ENCODE data around the gene PTBP3. TPM values are rescaled to one million over a fixed set of nuclear protein-coding genes. Genes with fewer than 3 reads are reported as not detected.

The PTBP3 gene
- total RNA-seq, 1 experiment from 2014 or later, result 57.1 TPM

DNA sequence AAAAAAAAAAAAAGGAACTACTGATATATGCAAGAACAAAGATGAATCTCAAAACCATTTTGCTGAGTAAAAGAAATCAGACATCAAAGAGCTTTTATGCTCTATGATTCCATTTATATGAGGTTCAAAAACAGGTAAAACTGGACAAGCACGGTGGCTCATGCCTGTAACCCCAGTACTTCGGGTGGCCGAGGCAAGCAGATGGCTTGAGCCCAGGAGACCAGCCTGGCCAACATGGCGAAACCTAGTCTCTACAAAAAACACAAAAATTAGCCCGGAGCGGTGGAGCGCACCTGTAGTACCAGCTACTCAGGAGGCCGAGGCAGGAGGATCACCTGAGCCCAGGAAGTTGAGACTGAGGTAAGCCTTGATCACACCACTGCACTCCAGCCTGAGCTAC is 7.8 kb downstream of the PTBP3 start:
- Histone ChIP-seq H3K9me3 (ENCODE audit: low read depth, low read length, poor library complexity, severe bottlenecking) (no peaks in the 10 kb centered on the region), H3K36me3 (ENCODE audit: insufficient read depth, low read length, poor library complexity, severe bottlenecking) (no peaks in the 10 kb centered on the region), H3K27me3 (replicated peaks; ENCODE audit: insufficient read depth, low read depth, low read length, poor library complexity) (no peaks in the 10 kb centered on the region), H3K4me3 (ENCODE audit: low read depth, low read length, poor library complexity, severe bottlenecking) (no peak overlapping the region), H3K27ac (ENCODE audit: low read depth, low read length, poor library complexity, severe bottlenecking) (no peak overlapping the region), H3K4me1 (ENCODE audit: insufficient read depth, low read length, poor library complexity, severe bottlenecking) (peaks cover 15% of the 10 kb centered on the region)
- POLR2A ChIA-PET (ENCODE audit: low non-redundant PET), result no interaction called here
- intact Hi-C loops (cut with micrococcal nuclease; ENCODE audit: unreplicated experiment), result no loop called here
- no TSS peak for BruUV-seq (replicated peaks)
- CTCF ChIA-PET, result no interaction called here
- no peak for TF ChIP-seq CTCF (conservative IDR thresholded peaks at IDR 0.05; ENCODE audit: low read depth, low read length)
- TF ChIP-seq EZH2 (IDR thresholded peaks at IDR 0.05; ENCODE audit: borderline replicate concordance, low read depth, low read length, poor library complexity, severe bottlenecking), result no peak
- no peak for DNase-seq (ENCODE audit: low spot score)

- ChIA-PET POLR2A (ENCODE audit: low non-redundant PET) (no interaction called here), CTCF (no interaction called here)
- no peak for DNase-seq (ENCODE audit: low spot score)
- peaks cover 15% of the 10 kb centered on the region for H3K4me1 ChIP-seq (ENCODE audit: insufficient read depth, low read length, poor library complexity, severe bottlenecking)
- no peaks in the 10 kb centered on the region for H3K9me3 ChIP-seq (ENCODE audit: low read depth, low read length, poor library complexity, severe bottlenecking)
- TF ChIP-seq EZH2 (IDR thresholded peaks at IDR 0.05; ENCODE audit: borderline replicate concordance, low read depth, low read length, poor library complexity, severe bottlenecking) (no peak), CTCF (conservative IDR thresholded peaks at IDR 0.05; ENCODE audit: low read depth, low read length) (no peak)
- H3K27ac ChIP-seq (ENCODE audit: low read depth, low read length, poor library complexity, severe bottlenecking), result no peak overlapping the region
- H3K27me3 ChIP-seq (replicated peaks; ENCODE audit: insufficient read depth, low read depth, low read length, poor library complexity), result no peaks in the 10 kb centered on the region
- intact Hi-C loops (cut with micrococcal nuclease; ENCODE audit: unreplicated experiment), result no loop called here
- no TSS peak for BruUV-seq (replicated peaks)
- no peak overlapping the region for H3K4me3 ChIP-seq (ENCODE audit: low read depth, low read length, poor library complexity, severe bottlenecking)
- no peaks in the 10 kb centered on the region for H3K36me3 ChIP-seq (ENCODE audit: insufficient read depth, low read length, poor library complexity, severe bottlenecking)
Observed at GRCh38 chr9:112325127-112325526, 8.3 kb downstream of the PTBP3 start.

- Histone ChIP-seq H3K9me3 (ENCODE audit: low read depth, low read length, poor library complexity, severe bottlenecking) (no peaks in the 10 kb centered on the region), H3K27ac (ENCODE audit: low read depth, low read length, poor library complexity, severe bottlenecking) (no peak overlapping the region), H3K4me3 (ENCODE audit: low read depth, low read length, poor library complexity, severe bottlenecking) (no peak overlapping the region), H3K27me3 (replicated peaks; ENCODE audit: insufficient read depth, low read depth, low read length, poor library complexity) (no peaks in the 10 kb centered on the region), H3K36me3 (ENCODE audit: insufficient read depth, low read length, poor library complexity, severe bottlenecking) (no peaks in the 10 kb centered on the region), H3K4me1 (ENCODE audit: insufficient read depth, low read length, poor library complexity, severe bottlenecking) (peaks cover 13% of the 10 kb centered on the region)
- ChIA-PET POLR2A (ENCODE audit: low non-redundant PET) (no interaction called here), CTCF (no interaction called here)
- no peak for DNase-seq (ENCODE audit: low spot score)
- TF ChIP-seq CTCF (conservative IDR thresholded peaks at IDR 0.05; ENCODE audit: low read depth, low read length), result no peak
- no peak for TF ChIP-seq EZH2 (IDR thresholded peaks at IDR 0.05; ENCODE audit: borderline replicate concordance, low read depth, low read length, poor library complexity, severe bottlenecking)
- BruUV-seq (replicated peaks), result no TSS peak
- intact Hi-C loops (cut with micrococcal nuclease; ENCODE audit: unreplicated experiment), result no loop called here
Observed at GRCh38 chr9:112323378-112323854, 10.0 kb downstream of the PTBP3 start.
